OCI-LY7 (cell line): Measurements from ENCODE around the gene SLC6A6.

ENCODE experiments used
- CTCF ChIP-seq: fragments of 200-600 bp; sonication (generic); conservative IDR thresholded peaks from 2 replicates; pipeline ENCODE4 v1.5.1; 2014; ENCODE audit warnings: mild to moderate bottlenecking, antibody characterized with exemption, low read length, moderate library complexity, mixed read lengths
- EZH2phosphoT487 ChIP-seq: fragments of 200-600 bp; sonication (generic); IDR thresholded peaks from 2 replicates; pipeline ENCODE4 v1.6.1; 2018; ENCODE audit warnings: low read depth, borderline replicate concordance, mild to moderate bottlenecking, mixed run types, antibody characterized with exemption, low read length, moderate library complexity, mixed read lengths

DNA sequence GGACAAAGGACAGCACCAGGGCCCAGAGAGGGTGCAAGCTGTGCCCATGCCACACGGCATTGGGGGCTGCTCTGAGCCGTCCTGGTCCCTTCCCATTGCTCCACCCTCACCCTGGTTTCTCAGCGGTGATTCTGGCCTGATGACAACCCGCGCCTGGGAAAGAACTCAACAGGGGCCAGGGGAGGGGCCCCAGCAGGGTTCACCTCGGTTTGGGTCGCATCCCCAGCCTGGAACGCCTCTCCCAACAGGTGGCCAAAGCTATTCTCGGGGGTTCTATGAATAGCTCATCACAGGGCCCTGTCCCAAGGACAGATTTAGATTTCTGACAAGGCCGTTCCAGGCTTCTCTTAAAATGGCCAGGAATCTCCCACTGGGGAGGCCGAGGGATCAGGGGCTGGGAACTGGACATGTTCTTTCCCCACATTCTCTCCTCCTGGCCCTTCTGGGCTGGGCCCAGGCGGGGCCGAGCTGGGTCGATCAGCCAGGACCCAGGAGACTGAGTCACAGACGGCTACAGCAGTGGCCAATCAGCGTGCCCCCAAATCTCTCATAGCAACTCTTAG is 119.8 kb downstream of the SLC6A6 start:
- TF ChIP-seq CTCF (no peak), EZH2phosphoT487 (no peak)
